Measurements from ENCODE around the gene GAN. TPM values are rescaled to one million over a fixed set of nuclear protein-coding genes. Genes with fewer than 3 reads are reported as not detected.

Gene GAN
- total RNA-seq, 1 experiment from 2014 or later: 22.5 TPM

- CTCF ChIA-PET: no interaction called here
Measured at GRCh38 chr16:81291117-81291516, 23.6 kb upstream of the GAN start.

More at GRCh38 chr16:81291117-81291516, 23.6 kb upstream of the GAN start:
- Histone ChIP-seq H3K36me3 (ENCODE audit: control insufficient read depth in 1 of 2, insufficient read depth in 2 of 2, low read length in 2 of 2) (no peaks in the 10 kb centered on the region), H3K4me3 (replicated peaks in 1 of 2; ENCODE audit: low read depth in 1 of 2, low read length in 2 of 2) (no peak overlapping the region), H3K4me1 (ENCODE audit: control insufficient read depth in 1 of 2, insufficient read depth in 2 of 2, low read length in 2 of 2) (no peaks in the 10 kb centered on the region), H3K9me2 (ENCODE audit: insufficient read depth) (no peaks in the 10 kb centered on the region), H3K9me3 (ENCODE audit: control insufficient read depth in 1 of 2, insufficient read depth in 1 of 2, low read depth in 1 of 2, low read length in 2 of 2) (no peaks in the 10 kb centered on the region), H2AFZ (ENCODE audit: low read depth, low read length, poor library complexity, severe bottlenecking) (no peak overlapping the region), H3K79me2 (ENCODE audit: insufficient read depth, low read length) (no peaks in the 10 kb centered on the region), H4K20me1 (ENCODE audit: insufficient read depth) (no peaks in the 10 kb centered on the region), H3K27ac (ENCODE audit: low read depth, low read length) (no peak overlapping the region), H3K27me3 (ENCODE audit: insufficient read depth, low read length) (no peaks in the 10 kb centered on the region; the same call in 1 of the 2 replicates), H3K4me2 (ENCODE audit: low read length) (no peak overlapping the region), H3K9ac (ENCODE audit: low read length) (no peak overlapping the region)
- no peak for TF ChIP-seq ZNF274 (IDR thresholded peaks at IDR 0.05; ENCODE audit: low read depth, low read length)
- TF ChIP-seq RAD21 (IDR thresholded peaks at IDR 0.05; ENCODE audit: low read depth): no peak
- TF ChIP-seq, protein P1, sequence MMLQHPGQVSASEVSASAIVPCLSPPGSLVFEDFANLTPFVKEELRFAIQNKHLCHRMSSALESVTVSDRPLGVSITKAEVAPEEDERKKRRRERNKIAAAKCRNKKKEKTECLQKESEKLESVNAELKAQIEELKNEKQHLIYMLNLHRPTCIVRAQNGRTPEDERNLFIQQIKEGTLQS (IDR thresholded peaks at IDR 0.05): no peak
- TF ChIP-seq SRF (IDR thresholded peaks at IDR 0.05; ENCODE audit: low read depth): no peak
- no peak for TF ChIP-seq CBX3 (IDR thresholded peaks at IDR 0.05; ENCODE audit: low read depth)
- no peak for TF ChIP-seq EZH2phosphoT487 (IDR thresholded peaks at IDR 0.05; ENCODE audit: borderline replicate concordance)
- no peak for TF ChIP-seq TCF7L2 (IDR thresholded peaks at IDR 0.05; ENCODE audit: borderline replicate concordance, extremely low read depth, insufficient read depth, insufficient read length)
- no peak for TF ChIP-seq JUND (IDR thresholded peaks at IDR 0.05)
- no peak for TF ChIP-seq MAX (IDR thresholded peaks at IDR 0.05)
- TF ChIP-seq, protein P2, sequence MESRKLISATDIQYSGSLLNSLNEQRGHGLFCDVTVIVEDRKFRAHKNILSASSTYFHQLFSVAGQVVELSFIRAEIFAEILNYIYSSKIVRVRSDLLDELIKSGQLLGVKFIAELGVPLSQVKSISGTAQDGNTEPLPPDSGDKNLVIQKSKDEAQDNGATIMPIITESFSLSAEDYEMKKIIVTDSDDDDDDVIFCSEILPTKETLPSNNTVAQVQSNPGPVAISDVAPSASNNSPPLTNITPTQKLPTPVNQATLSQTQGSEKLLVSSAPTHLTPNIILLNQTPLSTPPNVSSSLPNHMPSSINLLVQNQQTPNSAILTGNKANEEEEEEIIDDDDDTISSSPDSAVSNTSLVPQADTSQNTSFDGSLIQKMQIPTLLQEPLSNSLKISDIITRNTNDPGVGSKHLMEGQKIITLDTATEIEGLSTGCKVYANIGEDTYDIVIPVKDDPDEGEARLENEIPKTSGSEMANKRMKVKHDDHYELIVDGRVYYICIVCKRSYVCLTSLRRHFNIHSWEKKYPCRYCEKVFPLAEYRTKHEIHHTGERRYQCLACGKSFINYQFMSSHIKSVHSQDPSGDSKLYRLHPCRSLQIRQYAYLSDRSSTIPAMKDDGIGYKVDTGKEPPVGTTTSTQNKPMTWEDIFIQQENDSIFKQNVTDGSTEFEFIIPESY (IDR thresholded peaks at IDR 0.05; ENCODE audit: extremely low read depth, insufficient replicate concordance, low read length): no peak
- TF ChIP-seq SP1 (IDR thresholded peaks at IDR 0.05; ENCODE audit: low read depth): no peak
- TF ChIP-seq EGR1 (IDR thresholded peaks at IDR 0.05; ENCODE audit: low read depth): no peak
- no peak for TF ChIP-seq SIN3A (IDR thresholded peaks at IDR 0.05; ENCODE audit: low read depth)
- TF ChIP-seq YY1 (IDR thresholded peaks at IDR 0.05; ENCODE audit: extremely low read depth, insufficient replicate concordance, low read depth, low read length): no peak
- TF ChIP-seq, protein P3, sequence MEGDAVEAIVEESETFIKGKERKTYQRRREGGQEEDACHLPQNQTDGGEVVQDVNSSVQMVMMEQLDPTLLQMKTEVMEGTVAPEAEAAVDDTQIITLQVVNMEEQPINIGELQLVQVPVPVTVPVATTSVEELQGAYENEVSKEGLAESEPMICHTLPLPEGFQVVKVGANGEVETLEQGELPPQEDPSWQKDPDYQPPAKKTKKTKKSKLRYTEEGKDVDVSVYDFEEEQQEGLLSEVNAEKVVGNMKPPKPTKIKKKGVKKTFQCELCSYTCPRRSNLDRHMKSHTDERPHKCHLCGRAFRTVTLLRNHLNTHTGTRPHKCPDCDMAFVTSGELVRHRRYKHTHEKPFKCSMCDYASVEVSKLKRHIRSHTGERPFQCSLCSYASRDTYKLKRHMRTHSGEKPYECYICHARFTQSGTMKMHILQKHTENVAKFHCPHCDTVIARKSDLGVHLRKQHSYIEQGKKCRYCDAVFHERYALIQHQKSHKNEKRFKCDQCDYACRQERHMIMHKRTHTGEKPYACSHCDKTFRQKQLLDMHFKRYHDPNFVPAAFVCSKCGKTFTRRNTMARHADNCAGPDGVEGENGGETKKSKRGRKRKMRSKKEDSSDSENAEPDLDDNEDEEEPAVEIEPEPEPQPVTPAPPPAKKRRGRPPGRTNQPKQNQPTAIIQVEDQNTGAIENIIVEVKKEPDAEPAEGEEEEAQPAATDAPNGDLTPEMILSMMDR (IDR thresholded peaks at IDR 0.05 in 2 of 3, conservative IDR thresholded peaks at IDR 0.05 in 1 of 3; ENCODE audit: borderline replicate concordance in 1 of 3, insufficient read depth in 1 of 3, low read depth in 2 of 3, low read length in 2 of 3): no peak
- no peak for TF ChIP-seq CEBPB (IDR thresholded peaks at IDR 0.05; ENCODE audit: low read depth)
- intact Hi-C loops (cut with micrococcal nuclease): no loop called here
- ATAC-seq: no peak
- POLR2A ChIA-PET: no interaction called here
- no TSS peak for BruUV-seq (replicated peaks)
- RAD21 ChIA-PET (ENCODE audit: low non-redundant PET in 1 of 2, low total read pairs in 2 of 2, uncharacterized antibody in 2 of 2, unreplicated experiment in 2 of 2): no interaction called here
- no peak for DNase-seq (ENCODE audit: low read depth, low spot score)

Data from HCT116 (cell line).